Activated CD8-positive, alpha-beta memory T cell treated with anti-CD3 and anti-CD28 coated beads, Interleukin-2, amount 50 U/mL, for 48 hours (primary cell): ENCODE measurements around the gene CAPN15.
"Not testable (repeated sequence)": the region's sequence is repeated elsewhere in the genome, so short reads cannot be mapped to it uniquely, and the experiment has no call there.

Experiments used
- DNase-seq: peaks from one replicate; pipeline ENCODE4 v3.0.0-alpha.2; 2020

The CAPN15 gene

GRCh38 chr16:527015-527903 lies at the start of gene CAPN15:
Gene CAPN15, plus strand, starts transcription at chr16:527712. Its CDS starts 19,127 bp downstream, at chr16:546839.
- peak; percentile 93 for DNase-seq

GRCh38 chr16:478287-478686 lies 49.2 kb upstream of the CAPN15 start:
- DNase-seq = not testable (repeated sequence)

GRCh38 chr16:482468-483185 lies 44.9 kb upstream of the CAPN15 start:
- no peak for DNase-seq

GRCh38 chr16:483341-484075 lies 44.0 kb upstream of the CAPN15 start:
- no peak for DNase-seq

- DNase-seq = no peak
These were observed 37.9 kb upstream of the CAPN15 start for GRCh38 chr16:489606-490005.

GRCh38 chr16:490768-491167 lies 36.7 kb upstream of the CAPN15 start:
- no peak for DNase-seq

GRCh38 chr16:491220-491919 lies 36.1 kb upstream of the CAPN15 start:
- DNase-seq = no peak

GRCh38 chr16:492211-492875 lies 35.2 kb upstream of the CAPN15 start:
- DNase-seq = no peak

GRCh38 chr16:494676-495075 lies 32.8 kb upstream of the CAPN15 start:
- DNase-seq = not testable (repeated sequence)

GRCh38 chr16:495127-495748 lies 32.3 kb upstream of the CAPN15 start:
- DNase-seq = no peak

GRCh38 chr16:496097-496886 lies 31.2 kb upstream of the CAPN15 start:
- DNase-seq = no peak

GRCh38 chr16:497258-497657 lies 30.3 kb upstream of the CAPN15 start:
- DNase-seq = no peak

GRCh38 chr16:499924-500323 lies 27.6 kb upstream of the CAPN15 start:
- no peak for DNase-seq

- DNase-seq = no peak
These were observed 26.8 kb upstream of the CAPN15 start for GRCh38 chr16:500709-501108.

GRCh38 chr16:502179-502943 lies 25.2 kb upstream of the CAPN15 start:
- no peak for DNase-seq

- DNase-seq = no peak
These were observed 24.1 kb upstream of the CAPN15 start for GRCh38 chr16:503150-504071.

GRCh38 chr16:505479-506245 lies 21.9 kb upstream of the CAPN15 start:
- DNase-seq = no peak

- no peak for DNase-seq
These were observed 21.3 kb upstream of the CAPN15 start for GRCh38 chr16:506246-506546.
